ENCODE measurements around the gene ZNF407.

DNA sequence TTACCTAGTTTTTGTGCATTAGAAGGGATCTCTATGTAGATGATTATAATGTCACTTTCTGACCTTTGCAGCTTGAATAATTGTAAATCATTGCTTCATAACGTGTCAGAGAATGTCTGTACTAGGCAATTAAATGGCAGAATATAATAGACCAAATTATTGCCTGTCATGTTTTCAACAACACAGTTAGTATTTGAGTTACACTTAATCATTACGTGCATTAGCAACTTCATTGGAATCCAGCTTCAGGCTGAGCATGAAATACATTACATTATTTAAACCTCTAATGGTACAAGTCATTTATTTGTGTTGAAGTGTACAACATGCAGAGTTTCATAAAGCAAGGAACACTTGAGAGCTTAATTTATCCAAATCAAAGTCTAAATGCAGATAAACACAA is 48.0 kb downstream of the ZNF407 start:
- TF ChIP-seq CTCF (IDR thresholded peaks at IDR 0.05) (no peak), POLR2A (IDR thresholded peaks at IDR 0.05) (no peak), POLR2AphosphoS5 (IDR thresholded peaks at IDR 0.05) (no peak)

Measured in gastroesophageal sphincter (tissue), 3 donors.